ENCODE results near the gene IGF2.

Gene IGF2

GRCh38 chr11:2122907-2123627 is 16.1 kb downstream of the IGF2 start:
- ChIA-PET POLR2A (no interaction called here), CTCF (no interaction called here)
- Histone ChIP-seq H3K36me3 (ENCODE audit: control insufficient read depth in 2 of 2, insufficient read depth in 1 of 2, low read length in 2 of 2) (no peaks in the 10 kb centered on the region), H3K9me3 (ENCODE audit: control insufficient read depth, insufficient read depth, low read depth, low read length) (no peaks in the 10 kb centered on the region), H3K4me1 (ENCODE audit: control insufficient read depth, insufficient read depth, low read length) (no peaks in the 10 kb centered on the region), H3K27ac (ENCODE audit: extremely low read depth, low read depth, low read length) (no peak overlapping the region), H3K4me3 (ENCODE audit: low read depth, low read length) (no peak overlapping the region)
- TF ChIP-seq ZNF280D (tag by site-specific recombination; IDR thresholded peaks at IDR 0.05) (no peak), ZNF48 (tag by site-specific recombination; IDR thresholded peaks at IDR 0.05) (no peak), ZNF398 (tag by site-specific recombination; IDR thresholded peaks at IDR 0.05) (no peak), TRIM28 (IDR thresholded peaks at IDR 0.05; ENCODE audit: borderline replicate concordance, low read length) (no peak), ZNF660 (tag by site-specific recombination; IDR thresholded peaks at IDR 0.05) (no peak), ZNF223 (tag by site-specific recombination; IDR thresholded peaks at IDR 0.05) (no peak), ZSCAN5A (tag by site-specific recombination; IDR thresholded peaks at IDR 0.05) (no peak), ZNF23 (tag by site-specific recombination; IDR thresholded peaks at IDR 0.05; ENCODE audit: borderline replicate concordance) (no peak), SP2 (tag by site-specific recombination; IDR thresholded peaks at IDR 0.05) (no peak), KLF9 (tag by site-specific recombination; IDR thresholded peaks at IDR 0.05; ENCODE audit: low read depth) (no peak), SETDB1 (IDR thresholded peaks at IDR 0.05; ENCODE audit: insufficient read length, low read length) (no peak), ZNF449 (tag by site-specific recombination; IDR thresholded peaks at IDR 0.05) (no peak), ZNF701 (tag by site-specific recombination; IDR thresholded peaks at IDR 0.05) (no peak), ZNF26 (tag by site-specific recombination; IDR thresholded peaks at IDR 0.05) (no peak), SP7 (tag by site-specific recombination; IDR thresholded peaks at IDR 0.05) (no peak), ZBTB26 (tag by site-specific recombination; optimal IDR thresholded peaks at IDR 0.05) (no peak), ZNF488 (tag by site-specific recombination; IDR thresholded peaks at IDR 0.05) (no peak), ZNF19 (tag by site-specific recombination; IDR thresholded peaks at IDR 0.05; ENCODE audit: low read depth) (no peak)

Measured in HEK293 (cell line).